ENCODE data around the gene CMTM1.

Gene CMTM1

GRCh38 chr16:66539623-66540469 lies 26.4 kb upstream of the CMTM1 start:
- peak in 1 of 2 experiments; percentile 2 for DNase-seq

DNA sequence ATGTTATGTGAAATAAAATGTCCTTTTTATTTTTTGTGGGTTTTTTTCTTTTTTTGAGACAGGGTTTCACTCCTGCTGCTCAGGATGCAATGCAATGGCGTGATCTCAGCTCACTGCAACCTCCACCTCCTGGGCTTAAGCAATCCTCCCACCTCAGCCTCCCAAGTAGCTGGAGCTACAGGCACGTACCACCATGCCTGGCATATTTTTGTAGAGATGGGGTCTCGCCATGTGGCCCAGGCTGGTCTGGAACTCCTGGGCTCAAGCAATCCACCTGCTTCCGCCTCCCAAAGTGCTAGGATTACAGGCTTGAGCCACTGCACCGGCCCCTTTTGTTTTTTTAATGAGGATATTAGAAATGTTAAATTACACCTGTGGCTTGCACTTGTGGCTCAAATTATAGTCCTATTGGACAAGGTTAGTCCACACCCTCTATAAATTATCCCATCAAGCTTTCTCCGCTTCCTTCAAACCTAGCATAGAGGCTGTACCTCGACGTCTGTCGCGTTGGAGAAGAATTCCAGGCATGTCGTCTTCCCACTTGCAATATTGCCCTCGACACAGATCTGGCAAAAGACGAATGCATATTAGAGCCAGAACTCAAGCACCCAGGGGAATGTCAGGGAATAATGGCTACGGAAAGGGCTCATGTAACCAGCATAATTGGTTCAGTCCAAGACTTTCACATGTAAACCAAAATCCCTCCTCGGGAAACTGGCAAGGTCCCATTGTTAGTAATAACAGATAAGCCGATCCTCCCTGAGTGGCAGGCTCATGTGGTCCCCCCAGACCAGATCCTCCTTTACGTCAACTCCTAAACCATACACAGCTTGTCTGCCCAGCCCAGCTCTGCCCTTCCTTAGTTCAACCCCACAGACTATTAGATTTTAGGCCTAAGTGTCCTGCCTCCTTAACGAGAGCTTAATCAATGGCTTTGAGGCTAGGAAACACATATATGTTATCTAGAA lies 24.6 kb upstream of the CMTM1 start:
- DNase-seq = no peak

- no peak for DNase-seq
Measured at GRCh38 chr16:66542396-66542795, 23.8 kb upstream of the CMTM1 start.

- no peak for DNase-seq
Measured at GRCh38 chr16:66543541-66543940, 22.7 kb upstream of the CMTM1 start.

GRCh38 chr16:66544016-66544757 lies 22.1 kb upstream of the CMTM1 start:
- no peak for DNase-seq

- DNase-seq = no peak
Measured at GRCh38 chr16:66547101-66547989, 18.9 kb upstream of the CMTM1 start.

DNA sequence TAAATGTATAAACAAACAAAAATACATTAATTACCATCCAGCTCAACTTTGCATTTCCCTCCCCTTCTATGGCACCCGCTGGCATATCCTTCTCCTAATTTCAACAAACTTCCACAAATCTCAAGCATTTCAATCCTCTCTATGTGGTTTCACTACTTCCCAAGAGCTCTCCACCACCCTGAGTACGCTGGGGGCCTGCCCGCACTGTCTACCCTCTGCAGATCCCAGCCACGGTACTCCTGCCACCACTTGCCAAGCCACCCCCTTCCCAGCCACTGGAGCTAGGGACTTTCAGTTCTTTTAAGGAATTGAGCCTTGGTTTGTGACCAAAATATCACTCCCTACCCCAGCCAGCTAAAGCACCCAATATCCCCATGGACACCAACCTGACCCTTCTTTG lies 18.2 kb upstream of the CMTM1 start:
- no peak for DNase-seq

DNA sequence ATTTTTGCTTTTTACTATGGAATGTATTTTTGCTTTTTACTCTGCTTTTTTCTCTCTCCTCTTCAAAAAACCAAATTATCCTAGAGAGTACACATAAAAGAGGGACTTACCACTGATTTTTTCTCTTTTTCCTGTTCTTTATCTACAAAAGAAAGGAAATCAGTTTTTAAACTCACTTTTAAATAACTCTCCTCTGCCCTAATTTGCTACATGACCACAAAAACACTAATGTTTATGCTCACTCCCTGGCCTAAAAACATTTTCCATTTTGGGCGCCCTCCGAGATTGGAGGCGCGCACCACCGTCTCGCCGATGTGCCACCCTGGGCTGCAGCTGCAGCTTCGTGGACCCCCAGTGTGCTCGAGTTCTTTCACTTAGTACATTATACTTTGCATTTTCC lies 17.4 kb upstream of the CMTM1 start:
- no peak for DNase-seq

GRCh38 chr16:66549284-66550131 lies 16.7 kb upstream of the CMTM1 start, which contains the start of gene TK2:
Gene TK2 (minus strand): TSS chr16:66550122. CDS start chr16:66550061, 61 bp downstream.
- DNase-seq = peak in 1 of 2 experiments; percentile 29

- DNase-seq = peak; percentile 58 to 70
Measured at GRCh38 chr16:66551348-66551759, 14.9 kb upstream of the CMTM1 start.

- no peak for DNase-seq
Measured at GRCh38 chr16:66551788-66552285, 14.4 kb upstream of the CMTM1 start.

DNA sequence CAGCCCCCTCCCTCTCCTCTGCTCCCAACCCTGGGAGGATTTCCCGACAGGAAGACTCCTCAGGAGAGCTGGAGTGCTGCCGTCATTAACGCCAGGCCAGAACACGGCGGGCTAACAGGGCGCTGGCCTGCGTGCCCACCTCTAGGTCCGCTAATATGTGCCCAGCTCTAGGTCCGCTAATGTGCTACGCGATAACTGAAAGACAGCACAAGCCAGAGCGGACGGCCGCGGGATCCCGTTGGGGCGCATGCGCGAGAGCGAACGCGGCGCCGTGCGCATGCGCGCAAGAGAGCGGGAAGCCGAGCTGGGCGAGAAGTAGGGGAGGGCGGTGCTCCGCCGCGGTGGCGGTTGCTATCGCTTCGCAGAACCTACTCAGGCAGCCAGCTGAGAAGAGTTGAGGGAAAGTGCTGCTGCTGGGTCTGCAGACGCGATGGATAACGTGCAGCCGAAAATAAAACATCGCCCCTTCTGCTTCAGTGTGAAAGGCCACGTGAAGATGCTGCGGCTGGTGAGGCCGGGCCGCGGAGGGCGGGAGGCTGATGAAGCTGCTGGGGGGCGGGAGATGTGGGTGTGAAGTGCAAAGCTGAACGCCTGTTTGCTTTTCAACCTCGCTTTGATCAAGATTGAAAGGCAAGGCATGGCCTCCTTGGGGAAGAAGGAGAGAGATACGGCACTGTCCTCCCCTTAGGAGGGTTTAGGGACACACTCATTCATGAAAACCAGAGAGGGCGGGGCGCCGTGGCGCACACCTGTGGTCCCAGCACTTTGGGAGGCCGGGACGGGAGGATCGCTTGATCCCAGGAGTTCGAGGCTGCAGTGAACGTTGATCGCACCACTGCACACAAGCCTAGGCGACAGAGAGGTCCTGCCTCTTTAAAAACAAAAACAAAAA lies 13.7 kb upstream of the CMTM1 start, which contains the start of gene CKLF:
CKLF (plus strand) TSS at position 291 of the 892 bp plus-strand sequence; CDS start at position 431, 140 bp downstream.
- DNase-seq = peak; percentile 88 to 89

DNA sequence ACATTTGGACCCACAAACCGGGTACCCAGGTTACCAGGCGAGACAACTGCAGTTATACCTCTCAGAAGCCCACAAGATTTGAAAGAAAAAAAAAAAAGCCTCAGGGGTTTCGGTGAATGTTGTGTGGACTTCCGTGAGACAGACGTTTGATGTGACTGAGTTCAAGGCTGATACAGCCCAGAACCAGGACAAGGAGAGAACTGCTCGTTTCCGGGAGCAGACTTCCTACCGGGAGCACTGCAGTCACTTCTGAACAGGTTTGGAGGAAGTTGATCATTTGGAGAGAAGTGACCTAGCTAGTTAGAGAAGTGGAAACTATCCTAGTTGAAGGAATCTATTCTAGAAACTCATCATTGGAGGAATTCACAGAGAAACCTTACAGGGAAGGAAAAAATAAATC lies 13.0 kb upstream of the CMTM1 start:
- DNase-seq = no peak

DNA sequence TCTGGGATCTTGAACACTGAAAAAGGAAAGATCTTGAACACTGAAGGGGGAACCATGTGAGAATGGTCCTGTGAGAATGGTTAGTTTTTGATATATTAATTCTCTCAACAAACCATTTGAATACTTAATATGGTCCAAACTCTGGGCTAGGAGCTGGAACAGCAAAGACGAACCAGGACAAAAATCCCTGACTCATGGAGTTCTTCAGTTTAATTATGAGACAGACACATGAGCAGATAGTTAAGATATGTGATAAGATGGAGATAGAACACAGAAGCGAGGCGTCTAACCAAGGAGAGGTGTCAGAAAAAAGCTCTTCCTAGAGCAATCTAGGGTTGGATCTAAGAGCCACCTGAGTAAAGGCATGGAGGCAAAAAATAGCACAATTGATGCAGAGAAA lies 12.2 kb upstream of the CMTM1 start:
- DNase-seq = no peak

DNA sequence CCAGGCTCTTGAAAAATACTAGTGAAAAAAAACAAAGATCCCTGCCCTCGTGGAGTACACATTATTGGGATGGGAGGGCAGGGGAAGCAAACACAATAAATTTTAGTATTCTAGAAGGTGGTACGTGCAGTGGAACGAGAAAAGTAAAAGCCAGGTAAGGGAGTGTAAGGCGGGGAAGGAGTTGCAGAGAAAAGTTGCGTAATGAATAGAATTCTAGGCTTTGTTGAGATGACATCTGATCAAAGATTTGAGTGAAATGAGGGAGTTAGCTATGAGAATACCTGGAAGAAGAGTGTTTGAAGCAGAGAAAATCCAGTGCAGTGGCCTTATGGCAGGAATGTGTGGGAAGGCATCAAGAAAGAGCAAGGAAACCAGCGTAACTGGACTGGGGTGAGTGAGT lies 11.7 kb upstream of the CMTM1 start:
- no peak for DNase-seq

DNA sequence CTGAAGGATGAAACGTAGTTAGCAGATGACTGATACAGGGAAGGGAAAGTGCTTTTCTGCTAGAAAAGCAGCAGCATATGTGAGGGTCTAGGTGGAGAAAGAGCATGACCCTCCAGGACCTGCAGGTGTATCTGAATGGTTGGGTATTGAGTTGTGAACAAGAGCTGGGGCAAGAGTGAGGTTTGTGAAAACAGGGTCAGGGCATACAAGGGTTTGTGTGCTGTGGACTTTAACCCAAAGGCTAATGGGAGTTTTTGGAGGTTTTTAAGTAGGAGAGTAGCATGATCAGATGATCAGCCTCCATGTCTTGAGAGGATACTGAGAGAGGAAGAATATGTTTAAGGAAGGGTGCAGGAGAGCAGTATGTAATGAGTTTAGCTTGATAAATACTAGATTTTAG lies 6.1 kb upstream of the CMTM1 start:
- no peak for DNase-seq

DNA sequence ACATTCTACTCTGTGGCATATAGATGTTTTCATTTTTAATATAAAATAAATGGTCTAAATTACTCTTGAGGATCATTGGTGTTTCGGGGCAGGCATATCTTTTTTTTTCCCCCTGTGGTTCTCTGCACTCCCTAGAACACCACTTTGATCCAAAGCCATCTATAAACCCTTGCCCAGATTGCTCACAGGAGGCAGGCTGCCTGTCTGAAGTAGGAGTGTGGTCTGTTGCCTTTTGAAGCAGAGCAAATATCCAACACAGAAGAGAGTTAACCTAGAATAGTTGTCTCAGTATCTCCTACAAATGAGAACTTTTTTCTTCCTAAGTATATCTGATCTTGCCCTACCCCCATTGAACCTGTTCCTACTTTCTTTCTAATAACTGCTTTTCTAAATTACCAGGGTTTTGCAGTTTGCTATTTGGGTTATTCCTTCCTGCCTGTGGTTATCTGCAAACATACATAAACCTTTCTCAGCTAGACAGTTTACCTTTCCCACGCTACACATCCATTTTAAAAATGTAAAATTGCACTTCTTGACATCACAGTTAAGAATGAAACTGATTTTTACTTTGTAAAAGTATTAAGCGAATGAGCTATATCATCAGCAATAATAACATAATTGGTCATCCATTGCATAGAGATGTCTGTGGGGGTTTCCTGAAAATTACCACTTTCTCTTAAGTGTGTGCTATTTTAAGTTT lies 4.7 kb upstream of the CMTM1 start:
- DNase-seq = no peak

GRCh38 chr16:66562409-66562808 lies 3.8 kb upstream of the CMTM1 start:
- no peak for DNase-seq

DNA sequence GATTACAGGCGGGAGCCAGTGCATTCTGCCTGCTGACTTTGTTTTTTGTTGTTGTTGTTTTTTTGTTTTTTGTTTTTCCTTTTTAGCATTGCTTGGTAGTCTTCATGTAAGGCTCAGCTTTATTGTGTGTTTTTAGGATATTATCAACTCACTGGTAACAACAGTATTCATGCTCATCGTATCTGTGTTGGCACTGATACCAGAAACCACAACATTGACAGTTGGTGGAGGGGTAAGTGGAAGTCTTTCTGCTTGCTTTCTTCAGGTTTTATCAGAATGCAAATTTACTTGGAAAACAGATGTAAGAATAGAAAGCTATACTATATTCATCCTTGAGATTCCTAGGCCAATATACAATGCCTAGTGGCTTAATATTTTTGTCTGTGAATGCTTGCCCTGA lies 3.3 kb upstream of the CMTM1 start:
- no peak for DNase-seq
